Activated naive CD8-positive, alpha-beta T cell (primary cell): ENCODE measurements around the gene TSPAN7.

Experiments used
- H3K27ac Mint-ChIP-seq: one replicate; pipeline ENCODE4 v1.8.0; 2021; ENCODE audit warnings: mixed read lengths
- H3K27me3 Mint-ChIP-seq: one replicate; pipeline ENCODE4 v1.8.0; 2021; ENCODE audit warnings: mixed read lengths
- H3K36me3 Mint-ChIP-seq: one replicate; pipeline ENCODE4 v1.8.0; 2021; ENCODE audit warnings: mixed read lengths
- H3K4me1 Mint-ChIP-seq: one replicate; pipeline ENCODE4 v1.8.0; 2021; ENCODE audit warnings: low read depth, mixed read lengths
- H3K4me3 Mint-ChIP-seq: one replicate; pipeline ENCODE4 v1.8.0; 2021; ENCODE audit warnings: mild to moderate bottlenecking, mixed read lengths
- H3K9me3 Mint-ChIP-seq: one replicate; pipeline ENCODE4 v1.8.0; 2021; ENCODE audit warnings: low read depth, mixed read lengths

The TSPAN7 gene

GRCh38 chrX:38649674-38650647 lies 88.6 kb downstream of the TSPAN7 start:
- Mint-ChIP-seq H3K27me3 (no peaks in the 10 kb centered on the region), H3K36me3 (no peaks in the 10 kb centered on the region), H3K4me1 (peaks cover 2% of the 10 kb centered on the region), H3K27ac (no peak overlapping the region), H3K4me3 (no peak overlapping the region), H3K9me3 (no peaks in the 10 kb centered on the region)

- H3K4me1 Mint-ChIP-seq: no peaks in the 10 kb centered on the region
- H3K27ac Mint-ChIP-seq: no peak overlapping the region
- no peaks in the 10 kb centered on the region for H3K27me3 Mint-ChIP-seq
- no peaks in the 10 kb centered on the region for H3K36me3 Mint-ChIP-seq
- no peak overlapping the region for H3K4me3 Mint-ChIP-seq
- no peaks in the 10 kb centered on the region for H3K9me3 Mint-ChIP-seq
Observed at GRCh38 chrX:38651625-38652601, 90.6 kb downstream of the TSPAN7 start.

- Mint-ChIP-seq H3K9me3 (no peaks in the 10 kb centered on the region), H3K27ac (no peak overlapping the region), H3K36me3 (no peaks in the 10 kb centered on the region), H3K27me3 (no peaks in the 10 kb centered on the region), H3K4me1 (no peaks in the 10 kb centered on the region), H3K4me3 (no peak overlapping the region)
Observed at GRCh38 chrX:38652934-38653442, 91.6 kb downstream of the TSPAN7 start.

GRCh38 chrX:38654302-38654701 lies 93.0 kb downstream of the TSPAN7 start:
- H3K27me3 Mint-ChIP-seq: no peaks in the 10 kb centered on the region
- no peaks in the 10 kb centered on the region for H3K36me3 Mint-ChIP-seq
- H3K4me1 Mint-ChIP-seq: no peaks in the 10 kb centered on the region
- no peak overlapping the region for H3K4me3 Mint-ChIP-seq
- no peak overlapping the region for H3K27ac Mint-ChIP-seq
- no peaks in the 10 kb centered on the region for H3K9me3 Mint-ChIP-seq

- H3K4me1 Mint-ChIP-seq: no peaks in the 10 kb centered on the region
- H3K36me3 Mint-ChIP-seq: no peaks in the 10 kb centered on the region
- no peaks in the 10 kb centered on the region for H3K9me3 Mint-ChIP-seq
- no peak overlapping the region for H3K4me3 Mint-ChIP-seq
- no peak overlapping the region for H3K27ac Mint-ChIP-seq
- no peaks in the 10 kb centered on the region for H3K27me3 Mint-ChIP-seq
Observed at GRCh38 chrX:38656350-38656915, 95.1 kb downstream of the TSPAN7 start.

- no peak overlapping the region for H3K27ac Mint-ChIP-seq
- no peaks in the 10 kb centered on the region for H3K4me1 Mint-ChIP-seq
- no peak overlapping the region for H3K4me3 Mint-ChIP-seq
- H3K9me3 Mint-ChIP-seq: no peaks in the 10 kb centered on the region
- H3K36me3 Mint-ChIP-seq: no peaks in the 10 kb centered on the region
- H3K27me3 Mint-ChIP-seq: no peaks in the 10 kb centered on the region
Observed at GRCh38 chrX:38657562-38657961, 96.2 kb downstream of the TSPAN7 start.

GRCh38 chrX:38660395-38661102 lies 99.2 kb downstream of the TSPAN7 start:
- Mint-ChIP-seq H3K27ac (no peak overlapping the region), H3K36me3 (no peaks in the 10 kb centered on the region), H3K4me1 (no peaks in the 10 kb centered on the region), H3K27me3 (no peaks in the 10 kb centered on the region), H3K4me3 (no peak overlapping the region), H3K9me3 (no peaks in the 10 kb centered on the region)

- Mint-ChIP-seq H3K27me3 (no peaks in the 10 kb centered on the region), H3K36me3 (no peaks in the 10 kb centered on the region), H3K9me3 (no peaks in the 10 kb centered on the region), H3K4me1 (no peaks in the 10 kb centered on the region), H3K27ac (no peak overlapping the region), H3K4me3 (no peak overlapping the region)
Observed at GRCh38 chrX:38661103-38661441, 99.7 kb downstream of the TSPAN7 start.

GRCh38 chrX:38661561-38661960 lies 100.2 kb downstream of the TSPAN7 start:
- H3K9me3 Mint-ChIP-seq: no peaks in the 10 kb centered on the region
- H3K27ac Mint-ChIP-seq: no peak overlapping the region
- no peaks in the 10 kb centered on the region for H3K4me1 Mint-ChIP-seq
- no peak overlapping the region for H3K4me3 Mint-ChIP-seq
- H3K36me3 Mint-ChIP-seq: no peaks in the 10 kb centered on the region
- no peaks in the 10 kb centered on the region for H3K27me3 Mint-ChIP-seq

GRCh38 chrX:38662640-38663039 lies 101.3 kb downstream of the TSPAN7 start:
- Mint-ChIP-seq H3K27me3 (no peaks in the 10 kb centered on the region), H3K4me1 (no peaks in the 10 kb centered on the region), H3K9me3 (no peaks in the 10 kb centered on the region), H3K36me3 (no peaks in the 10 kb centered on the region), H3K4me3 (no peak overlapping the region), H3K27ac (no peak overlapping the region)

- Mint-ChIP-seq H3K27ac (no peak overlapping the region), H3K4me3 (no peak overlapping the region), H3K36me3 (no peaks in the 10 kb centered on the region), H3K9me3 (no peaks in the 10 kb centered on the region), H3K4me1 (no peaks in the 10 kb centered on the region), H3K27me3 (no peaks in the 10 kb centered on the region)
Observed at GRCh38 chrX:38664285-38664684, 102.9 kb downstream of the TSPAN7 start.

- no peak overlapping the region for H3K27ac Mint-ChIP-seq
Observed at GRCh38 chrX:38666909-38667308, 105.6 kb downstream of the TSPAN7 start.

GRCh38 chrX:38668771-38669170 lies 107.4 kb downstream of the TSPAN7 start:
- no peak overlapping the region for H3K4me3 Mint-ChIP-seq
- no peaks in the 10 kb centered on the region for H3K9me3 Mint-ChIP-seq
- H3K27ac Mint-ChIP-seq: no peak overlapping the region
- H3K36me3 Mint-ChIP-seq: no peaks in the 10 kb centered on the region
- H3K4me1 Mint-ChIP-seq: peaks cover 1% of the 10 kb centered on the region
- H3K27me3 Mint-ChIP-seq: no peaks in the 10 kb centered on the region

More at GRCh38 chrX:38666909-38667308, 105.6 kb downstream of the TSPAN7 start:
- Mint-ChIP-seq H3K4me3 (no peak overlapping the region), H3K9me3 (no peaks in the 10 kb centered on the region), H3K36me3 (no peaks in the 10 kb centered on the region), H3K27me3 (no peaks in the 10 kb centered on the region), H3K4me1 (peaks cover 1% of the 10 kb centered on the region)

- no peak overlapping the region for H3K4me3 Mint-ChIP-seq
- no peaks in the 10 kb centered on the region for H3K9me3 Mint-ChIP-seq
- H3K27ac Mint-ChIP-seq: no peak overlapping the region
- no peaks in the 10 kb centered on the region for H3K36me3 Mint-ChIP-seq
- H3K27me3 Mint-ChIP-seq: no peaks in the 10 kb centered on the region
- peaks cover 1% of the 10 kb centered on the region for H3K4me1 Mint-ChIP-seq
Observed at GRCh38 chrX:38669428-38669827, 108.1 kb downstream of the TSPAN7 start.
